HG03354 (cell line): Measurements from ENCODE around the gene TNS3.
"Not testable (repeated sequence)": the region's sequence is repeated elsewhere in the genome, so short reads cannot be mapped to it uniquely, and the experiment has no call there.

Experiments used
- ATAC-seq: cut with Tn5 transposase; IDR thresholded peaks from one replicate; pipeline ENCODE4 v1.9.1; 2021; ENCODE audit warnings: mild to moderate bottlenecking; ENCODE audit not compliant: unreplicated experiment, poor library complexity, severe bottlenecking

Gene TNS3

GRCh38 chr7:47603514-47604255 is 21.8 kb upstream of the TNS3 start:
- ATAC-seq = not testable (repeated sequence)

GRCh38 chr7:47602272-47603004 is 20.5 kb upstream of the TNS3 start:
- no peak for ATAC-seq

- peak; percentile 19 for ATAC-seq
These were observed 20.0 kb upstream of the TNS3 start for GRCh38 chr7:47601881-47602249.

- ATAC-seq = peak; percentile 65
These were observed 19.4 kb upstream of the TNS3 start for GRCh38 chr7:47601119-47601880.

GRCh38 chr7:47600199-47601118 is 18.5 kb upstream of the TNS3 start:
- ATAC-seq = peak; percentile 50

GRCh38 chr7:47597379-47597778 is 15.5 kb upstream of the TNS3 start:
- no peak for ATAC-seq

GRCh38 chr7:47596502-47597202 is 14.7 kb upstream of the TNS3 start:
- ATAC-seq = no peak

GRCh38 chr7:47594406-47594805 is 12.5 kb upstream of the TNS3 start:
- ATAC-seq = no peak

GRCh38 chr7:47591655-47592572 is 10.0 kb upstream of the TNS3 start:
- no peak for ATAC-seq

GRCh38 chr7:47591089-47591654 is 9.3 kb upstream of the TNS3 start:
- ATAC-seq = no peak

GRCh38 chr7:47590215-47590614 is 8.3 kb upstream of the TNS3 start:
- not testable (repeated sequence) for ATAC-seq

- no peak for ATAC-seq
These were observed 6.9 kb upstream of the TNS3 start for GRCh38 chr7:47588704-47589225.

GRCh38 chr7:47587976-47588375 is 6.1 kb upstream of the TNS3 start:
- ATAC-seq = no peak

- no peak for ATAC-seq
These were observed 5.4 kb upstream of the TNS3 start for GRCh38 chr7:47587351-47587750.

GRCh38 chr7:47586925-47587324 is 5.0 kb upstream of the TNS3 start:
- no peak for ATAC-seq

GRCh38 chr7:47586161-47586670 is 4.3 kb upstream of the TNS3 start:
- ATAC-seq = not testable (repeated sequence)

GRCh38 chr7:47584536-47584895 is 2.6 kb upstream of the TNS3 start:
- no peak for ATAC-seq
